Limb (tissue), 2 donors: Measurements from ENCODE around the gene CCT6A.
"Not testable (repeated sequence)": the region's sequence is repeated elsewhere in the genome, so short reads cannot be mapped to it uniquely, and the experiment has no call there.

ENCODE experiments used
- DNase-seq, 2 donors: peaks; one replicate each; pipeline ENCODE4 v3.0.0-alpha.2; 2016; ENCODE audit errors: extremely low spot score in 2 of 2

The CCT6A gene

DNA sequence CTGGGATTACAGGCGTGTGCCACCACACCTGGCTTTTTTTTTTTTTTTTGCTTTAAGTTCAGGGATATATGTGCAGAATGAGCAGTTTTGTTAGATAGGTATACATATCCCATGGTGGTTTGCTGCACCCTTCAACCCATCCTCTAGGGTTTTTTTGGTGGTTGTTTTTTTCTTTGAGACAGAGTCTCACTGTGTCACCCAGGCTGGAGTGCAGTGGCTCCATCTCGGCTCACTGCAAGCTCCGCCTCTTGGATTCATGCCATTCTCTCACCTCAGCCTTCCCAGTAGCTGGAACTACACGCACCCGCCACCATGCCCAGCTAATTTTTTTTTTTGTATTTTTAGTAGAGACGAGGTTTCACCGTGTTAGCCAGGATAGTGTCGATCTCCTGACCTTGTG is 2.8 kb upstream of the CCT6A start:
- DNase-seq, result not testable (repeated sequence)

DNA sequence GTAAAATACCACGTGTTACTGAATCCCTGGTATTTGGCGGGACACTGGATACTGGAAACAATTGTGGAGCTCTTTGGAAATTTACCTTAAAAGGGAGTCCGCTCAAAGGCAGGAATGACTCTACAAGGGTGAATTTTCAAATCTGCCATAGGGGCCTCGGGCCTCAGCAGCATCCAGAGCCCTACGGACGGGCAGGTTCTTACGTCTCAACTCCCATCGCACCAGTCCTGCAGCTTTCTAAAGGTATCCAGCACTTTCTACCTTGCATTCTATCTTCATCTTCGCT is 569 bp upstream of the CCT6A start:
- DNase-seq, result no peak

DNA sequence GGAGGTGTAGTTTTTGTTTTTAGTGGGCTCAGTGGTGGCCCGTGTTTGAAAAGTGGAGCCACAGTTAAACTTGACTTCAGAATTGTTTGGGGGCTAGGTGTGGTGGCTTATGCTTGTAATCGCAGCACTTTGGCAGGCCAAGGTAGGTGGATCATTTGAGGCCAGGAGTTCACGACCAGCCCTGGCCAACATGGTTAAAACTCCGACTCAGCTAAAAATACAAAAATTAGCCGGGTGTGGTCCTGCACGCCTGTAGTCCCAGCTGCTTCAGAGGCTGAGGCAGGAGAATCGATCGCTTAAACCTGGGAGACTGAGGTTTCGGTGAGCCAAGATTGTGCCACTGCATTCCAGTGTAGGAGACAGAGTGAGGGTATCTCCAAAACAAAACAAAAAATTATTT is 1.8 kb downstream of the CCT6A start:
- DNase-seq, result no peak

DNA sequence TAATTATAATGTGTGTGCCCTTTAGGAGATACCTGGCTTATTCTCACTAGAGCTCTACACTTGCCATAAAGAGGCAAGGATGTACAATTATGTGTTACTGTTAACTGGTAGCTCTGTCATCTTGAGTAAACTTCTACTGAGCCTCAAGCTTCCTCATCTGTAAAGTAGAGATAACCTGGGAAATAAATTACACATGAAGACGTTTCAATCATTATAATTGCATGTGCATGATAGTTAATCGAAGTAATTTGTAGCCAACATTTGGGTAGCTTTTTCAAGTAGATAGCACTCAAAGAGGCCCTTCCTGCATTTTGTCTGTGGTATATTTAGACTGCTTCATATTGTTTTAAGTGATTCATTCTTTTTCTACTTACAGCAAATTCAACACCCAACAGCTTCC is 2.4 kb downstream of the CCT6A start:
- DNase-seq, result no peak

DNA sequence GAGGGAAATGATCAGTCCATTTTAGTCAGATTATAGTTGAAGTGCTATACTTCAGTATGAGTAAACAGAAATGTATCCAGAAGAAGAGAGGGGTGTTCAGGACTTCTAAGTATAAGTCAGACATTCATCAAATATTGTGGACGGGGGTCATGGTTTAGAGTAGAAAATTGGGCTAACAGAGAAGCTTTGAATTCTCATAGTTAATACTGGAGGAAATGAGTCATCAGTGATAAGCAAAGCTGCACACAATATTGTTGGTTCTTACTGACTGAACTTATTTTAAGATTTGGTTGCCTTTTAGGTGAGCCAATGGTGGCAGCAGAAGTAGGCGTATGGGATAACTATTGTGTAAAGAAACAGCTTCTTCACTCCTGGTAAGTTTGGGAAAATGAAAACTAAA is 10.8 kb downstream of the CCT6A start:
- no peak for DNase-seq

DNA sequence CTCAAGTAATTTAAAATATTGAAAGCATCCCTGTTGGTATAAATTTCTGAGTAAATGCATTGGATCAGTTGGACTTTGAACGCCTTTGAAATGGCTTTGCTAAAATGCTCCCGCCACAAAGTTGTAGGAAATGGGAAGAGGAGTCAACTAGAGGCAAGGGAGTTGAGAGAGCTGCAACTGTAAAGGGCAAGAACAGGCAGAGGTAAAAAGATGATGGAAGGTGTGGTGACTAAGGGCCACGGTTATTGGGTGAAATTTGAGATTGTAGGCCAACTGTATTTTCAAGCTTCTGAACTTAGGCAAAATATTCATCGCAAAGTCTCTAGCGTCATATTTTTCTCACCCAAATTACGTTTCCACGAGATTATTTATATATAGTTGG is 11.9 kb downstream of the CCT6A start:
- DNase-seq, result no peak

DNA sequence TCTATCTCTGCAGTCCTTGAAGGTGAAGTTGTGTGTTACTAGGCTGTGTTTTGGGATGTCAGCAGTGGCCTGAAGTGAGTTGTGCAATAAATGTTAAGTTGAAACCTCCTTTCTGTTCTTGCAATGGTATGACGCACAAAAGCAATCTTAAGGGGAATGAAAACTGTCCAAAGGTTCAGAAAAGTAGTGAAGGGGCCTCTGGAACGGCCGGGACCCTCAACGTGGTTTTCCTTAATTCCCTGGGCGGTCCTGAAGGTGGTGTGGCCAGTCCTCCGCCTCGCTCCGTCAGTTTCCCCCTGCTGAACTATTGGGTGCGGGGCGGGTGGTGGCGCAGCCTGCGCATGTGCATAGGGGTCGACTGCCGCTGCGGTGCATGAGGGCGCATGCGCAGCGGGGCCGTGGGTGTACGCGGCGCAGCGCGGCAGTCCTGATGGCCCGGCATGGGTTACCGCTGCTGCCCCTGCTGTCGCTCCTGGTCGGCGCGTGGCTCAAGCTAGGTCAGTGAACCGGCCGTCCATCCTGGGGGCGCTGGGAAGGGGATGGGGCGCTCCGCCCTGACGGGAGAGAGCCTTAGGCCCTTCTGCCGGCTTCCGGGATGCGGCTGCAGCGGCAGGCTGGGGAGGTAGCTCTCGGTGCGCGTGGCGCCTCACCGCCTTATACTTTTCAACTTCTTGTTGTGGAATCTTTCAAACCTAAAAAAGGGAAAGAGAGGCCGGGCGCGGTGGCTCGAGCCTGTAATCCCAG is 12.5 kb downstream of the CCT6A start, which contains the start of gene SUMF2:
SUMF2 (plus strand) TSS at position 405 of the 744 bp plus-strand sequence; CDS start at position 431, 26 bp downstream.
- peak; percentile 93 to 94 for DNase-seq

DNA sequence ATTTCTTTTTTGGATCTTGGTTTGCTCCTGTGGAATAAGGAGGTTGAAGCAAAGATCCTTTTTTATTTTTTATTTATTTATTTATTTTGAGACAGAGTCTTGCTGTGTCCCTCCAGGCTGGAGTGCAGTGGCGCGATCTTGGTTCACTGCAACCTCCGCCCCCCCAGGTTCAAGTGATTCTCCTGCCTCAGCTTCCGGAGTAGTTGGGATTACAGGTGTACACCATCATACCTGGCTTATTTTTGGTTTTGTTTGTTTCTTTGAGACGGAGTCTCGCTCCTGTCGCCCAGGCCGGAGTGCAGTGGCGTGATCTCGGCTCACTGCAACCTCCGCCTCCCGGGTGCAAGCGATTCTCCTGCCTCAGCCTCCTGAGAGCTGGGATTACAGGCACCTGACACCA is 14.8 kb downstream of the CCT6A start:
- not testable (repeated sequence) for DNase-seq

DNA sequence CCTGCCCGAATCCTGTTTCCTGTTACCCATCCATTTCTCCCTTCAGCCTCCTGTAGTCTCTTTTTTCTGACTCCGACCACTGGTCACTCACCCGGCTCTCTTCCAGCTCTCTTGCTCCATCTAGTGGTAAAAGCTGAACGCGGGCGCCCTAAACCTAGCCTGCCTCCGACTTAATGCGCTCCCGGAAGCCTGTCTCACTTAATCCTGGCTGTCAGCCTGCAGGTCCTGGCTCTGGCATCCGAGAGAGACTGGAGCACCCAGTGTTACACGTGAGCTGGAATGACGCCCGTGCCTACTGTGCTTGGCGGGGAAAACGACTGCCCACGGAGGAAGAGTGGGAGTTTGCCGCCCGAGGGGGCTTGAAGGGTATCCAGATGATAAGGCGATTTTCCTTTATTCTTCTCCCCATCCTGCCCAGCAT is 22.8 kb downstream of the CCT6A start:
- DNase-seq, result peak; percentile 75 to 83

DNA sequence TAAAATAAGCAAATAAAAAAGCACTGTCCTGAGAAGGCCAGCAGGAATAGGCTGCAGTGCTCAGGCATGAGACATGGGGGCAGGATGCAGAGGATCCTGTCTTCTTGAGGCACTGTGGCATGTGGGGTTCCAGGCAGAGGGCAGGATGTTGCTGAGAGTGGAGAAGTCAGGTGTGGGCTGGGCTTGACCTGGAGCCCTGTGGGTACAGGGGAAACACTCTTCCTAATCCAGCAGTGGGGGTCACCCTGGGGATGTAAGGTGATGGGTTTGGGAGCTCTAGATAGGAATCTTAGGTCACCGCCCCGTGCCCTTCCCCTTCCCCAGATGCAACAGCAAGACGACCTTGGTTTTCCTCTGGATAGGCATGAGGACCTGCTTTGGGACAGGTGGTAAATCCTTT is 26.1 kb downstream of the CCT6A start:
- DNase-seq, result no peak

DNA sequence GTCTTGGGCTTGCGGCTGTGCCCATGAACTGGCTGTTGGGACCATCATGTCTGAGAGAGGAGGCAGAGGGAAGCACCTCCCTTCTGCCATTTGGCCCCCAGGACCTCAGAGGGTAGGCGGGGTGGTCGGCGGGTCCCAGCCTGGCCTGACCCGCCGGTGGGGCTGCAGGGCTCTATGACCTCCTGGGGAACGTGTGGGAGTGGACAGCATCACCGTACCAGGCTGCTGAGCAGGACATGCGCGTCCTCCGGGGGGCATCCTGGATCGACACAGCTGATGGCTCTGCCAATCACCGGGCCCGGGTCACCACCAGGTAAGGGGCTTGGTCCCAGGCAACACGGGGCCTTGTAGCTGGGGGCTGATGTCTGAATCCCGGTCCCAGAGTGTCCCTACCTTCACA is 26.6 kb downstream of the CCT6A start:
- DNase-seq, result no peak

DNA sequence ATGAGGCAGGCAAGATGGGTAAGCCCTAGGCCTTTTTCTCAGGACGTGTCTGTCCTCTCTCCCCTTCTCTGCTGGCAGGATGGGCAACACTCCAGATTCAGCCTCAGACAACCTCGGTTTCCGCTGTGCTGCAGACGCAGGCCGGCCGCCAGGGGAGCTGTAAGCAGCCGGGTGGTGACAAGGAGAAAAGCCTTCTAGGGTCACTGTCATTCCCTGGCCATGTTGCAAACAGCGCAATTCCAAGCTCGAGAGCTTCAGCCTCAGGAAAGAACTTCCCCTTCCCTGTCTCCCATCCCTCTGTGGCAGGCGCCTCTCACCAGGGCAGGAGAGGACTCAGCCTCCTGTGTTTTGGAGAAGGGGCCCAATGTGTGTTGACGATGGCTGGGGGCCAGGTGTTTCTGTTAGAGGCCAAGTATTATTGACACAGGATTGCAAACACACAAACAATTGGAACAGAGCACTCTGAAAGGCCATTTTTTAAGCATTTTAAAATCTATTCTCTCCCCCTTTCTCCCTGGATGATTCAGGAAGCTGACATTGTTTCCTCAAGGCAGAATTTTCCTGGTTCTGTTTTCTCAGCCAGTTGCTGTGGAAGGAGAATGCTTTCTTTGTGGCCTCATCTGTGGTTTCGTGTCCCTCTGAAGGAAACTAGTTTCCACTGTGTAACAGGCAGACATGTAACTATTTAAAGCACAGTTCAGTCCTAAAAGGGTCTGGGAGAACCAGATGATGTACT is 28.1 kb downstream of the CCT6A start:
- DNase-seq, result no peak

DNA sequence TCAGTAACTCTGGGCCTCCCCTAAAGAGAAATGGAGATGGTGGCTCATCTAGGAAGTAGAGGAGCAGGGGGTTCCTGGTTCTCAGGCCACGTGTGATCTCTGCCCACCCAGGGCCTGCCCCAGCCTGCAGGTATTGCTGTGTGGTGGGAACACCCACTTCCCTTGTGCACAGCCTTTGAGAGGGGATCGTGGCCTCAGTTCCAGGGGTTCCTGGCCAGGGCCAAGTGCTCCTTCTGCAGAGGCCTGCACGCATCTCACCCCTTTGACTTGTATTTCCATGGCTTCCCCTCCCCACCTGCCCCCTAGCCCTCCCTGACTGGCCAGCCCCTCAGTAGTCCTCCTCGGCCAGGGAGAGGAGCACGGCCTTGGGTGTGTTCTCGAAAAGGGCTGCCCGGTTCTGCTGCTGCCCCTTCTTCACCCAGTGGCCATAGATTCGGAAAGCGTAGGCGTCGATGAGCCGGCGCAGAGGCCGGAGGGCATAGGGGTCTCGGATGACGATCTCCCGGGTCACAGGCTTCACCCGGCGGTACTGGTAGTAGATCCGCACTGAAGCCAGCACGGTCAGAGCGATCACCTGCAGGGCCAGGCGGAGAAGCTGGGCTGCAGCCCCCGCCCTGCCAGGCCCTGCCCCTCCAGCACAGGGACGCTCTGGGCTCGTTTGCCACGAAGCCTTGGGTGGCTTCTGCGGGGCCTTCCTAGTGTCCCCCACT is 29.3 kb downstream of the CCT6A start:
- DNase-seq, result not testable (repeated sequence)

DNA sequence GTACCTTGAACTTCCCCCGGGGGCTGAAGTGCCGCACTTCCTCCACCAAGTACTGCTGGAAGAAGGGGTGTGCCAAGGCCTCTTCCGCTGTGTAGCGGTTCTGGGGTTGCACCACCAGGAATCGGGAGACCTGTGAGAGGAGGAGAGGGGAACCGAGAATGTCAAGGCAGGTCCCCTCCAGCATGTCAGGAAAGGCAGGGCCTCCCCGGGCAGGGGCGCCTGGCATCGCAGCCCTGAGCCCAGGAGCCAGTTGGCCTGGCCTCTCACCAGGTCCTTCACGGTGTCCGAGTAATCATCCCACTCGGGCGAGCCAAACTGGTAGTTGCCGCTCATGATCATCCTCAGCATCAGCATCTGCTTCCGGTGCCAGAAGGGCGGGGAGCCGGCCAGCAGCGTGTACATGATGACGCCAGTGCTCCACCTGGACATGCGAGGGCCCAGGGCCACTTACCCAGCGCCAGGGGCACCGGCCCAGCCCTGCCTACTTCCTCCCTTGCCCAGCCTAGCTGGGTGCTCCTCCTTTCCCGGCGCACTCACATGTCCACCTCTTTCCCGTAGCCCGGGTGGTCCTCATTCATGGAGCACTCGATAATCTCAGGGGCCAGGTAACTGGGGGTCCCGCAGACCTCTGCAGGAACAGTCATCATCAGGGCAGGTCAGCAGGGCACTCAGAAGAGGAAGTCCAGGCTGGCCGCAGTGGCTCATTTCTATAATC is 30.2 kb downstream of the CCT6A start:
- no peak for DNase-seq

DNA sequence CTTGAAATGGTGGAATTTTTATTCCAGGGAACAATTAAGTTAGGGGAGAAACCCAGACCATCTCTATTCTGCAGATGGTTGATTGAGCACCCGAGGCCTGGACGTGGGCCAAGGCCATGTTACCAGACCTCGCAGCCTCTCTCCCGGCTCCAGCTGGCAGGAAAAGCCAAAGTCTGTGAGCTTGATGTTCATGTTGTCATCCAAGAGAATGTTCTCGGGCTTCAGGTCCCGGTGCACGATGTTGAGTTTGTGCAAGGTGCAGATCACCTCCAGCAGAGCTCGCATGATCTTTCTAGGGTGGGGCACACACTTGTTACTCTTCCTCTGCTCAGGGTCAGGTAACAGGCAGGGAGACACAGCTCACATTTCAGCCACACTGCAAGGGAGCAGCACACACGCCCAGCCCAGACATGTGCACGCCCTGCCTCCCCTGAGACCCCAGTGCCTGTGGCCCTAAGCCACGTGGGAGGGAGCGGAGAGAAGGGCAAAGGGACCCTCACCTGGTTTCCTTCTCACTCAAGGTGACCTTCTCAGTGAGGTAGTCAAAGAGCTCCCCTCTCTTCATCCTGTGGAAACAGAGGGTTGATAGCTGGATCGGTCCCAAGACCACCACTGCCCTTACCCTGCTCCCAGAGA is 31.7 kb downstream of the CCT6A start:
- no peak for DNase-seq

DNA sequence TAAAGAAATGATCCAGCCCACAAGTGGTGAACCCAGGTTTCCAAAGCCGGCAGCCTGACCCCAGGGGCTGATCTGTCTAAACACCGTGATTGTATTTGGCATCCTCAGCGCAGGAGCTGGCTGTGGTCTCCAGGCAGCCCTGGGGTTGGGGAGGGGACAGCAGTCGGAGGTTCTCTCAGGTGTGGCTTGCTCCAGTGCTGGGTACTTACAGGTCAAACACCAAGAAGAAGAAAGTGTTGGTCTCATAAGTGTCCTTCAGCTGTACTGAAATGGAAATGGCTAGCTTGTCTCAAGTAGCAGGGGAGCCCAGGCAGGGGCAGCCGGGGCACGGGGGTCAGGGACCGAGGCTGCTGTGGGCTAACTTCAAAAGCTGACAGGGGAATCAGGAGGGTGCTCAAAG is 35.2 kb downstream of the CCT6A start:
- DNase-seq, result no peak

DNA sequence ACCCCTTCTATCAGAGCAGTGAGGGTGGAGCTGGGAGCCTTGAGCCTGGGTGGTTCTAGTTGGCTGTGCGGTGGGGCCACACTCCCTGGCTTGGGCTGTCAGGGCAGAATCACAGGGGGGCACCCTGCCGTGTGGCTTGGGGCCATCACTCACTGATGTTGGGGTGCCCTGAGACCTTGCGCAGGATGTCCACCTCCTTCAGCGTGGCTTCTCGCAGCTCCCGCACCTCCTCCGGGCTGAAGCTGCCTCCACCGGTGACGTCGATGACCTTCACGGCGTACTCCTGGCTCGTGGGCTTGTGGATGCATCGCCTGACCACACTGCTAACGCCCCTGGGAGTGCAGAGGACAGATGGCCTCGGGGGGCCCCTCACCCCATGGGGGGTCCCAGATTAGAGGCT is 35.9 kb downstream of the CCT6A start:
- no peak for DNase-seq

DNA sequence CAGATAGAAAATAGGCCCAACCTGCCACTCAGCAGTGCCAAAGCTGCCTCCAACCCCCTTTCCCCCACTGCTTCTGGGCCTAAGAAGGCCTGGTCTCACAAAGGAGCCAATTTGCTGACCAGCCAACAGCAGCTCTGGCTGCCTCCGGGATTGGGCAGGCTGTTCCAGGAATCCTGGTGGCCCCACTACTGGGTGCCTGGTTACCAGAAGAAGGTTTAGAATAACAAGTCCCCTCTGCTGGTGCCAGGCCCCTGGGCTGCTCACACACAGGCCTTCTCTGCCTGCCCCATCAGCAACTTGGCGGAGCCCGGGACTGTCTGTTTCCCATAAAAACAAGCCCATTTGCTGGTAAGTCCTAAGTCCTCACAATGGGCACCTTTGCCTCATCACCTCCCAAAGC is 40.0 kb downstream of the CCT6A start:
- no peak for DNase-seq

DNA sequence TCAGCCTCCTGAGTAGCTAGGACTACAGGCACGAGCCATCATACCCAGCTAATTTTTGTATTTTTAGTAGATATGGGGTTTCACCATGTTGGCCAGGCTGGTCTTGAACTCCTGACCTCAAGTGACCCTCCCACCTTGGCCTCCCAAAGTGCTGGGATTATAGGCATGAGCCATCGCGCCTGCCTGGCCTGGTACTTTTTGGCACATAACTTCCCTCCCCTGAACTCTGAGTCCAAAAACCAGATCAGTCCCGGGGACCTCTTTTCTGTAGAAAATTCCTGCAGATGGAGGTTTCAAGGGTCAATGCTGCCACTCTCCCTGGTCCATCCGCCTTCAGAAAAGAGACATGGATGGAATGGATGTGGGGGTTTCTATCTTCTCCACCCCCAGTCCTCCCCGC is 40.8 kb downstream of the CCT6A start:
- DNase-seq, result not testable (repeated sequence)

DNA sequence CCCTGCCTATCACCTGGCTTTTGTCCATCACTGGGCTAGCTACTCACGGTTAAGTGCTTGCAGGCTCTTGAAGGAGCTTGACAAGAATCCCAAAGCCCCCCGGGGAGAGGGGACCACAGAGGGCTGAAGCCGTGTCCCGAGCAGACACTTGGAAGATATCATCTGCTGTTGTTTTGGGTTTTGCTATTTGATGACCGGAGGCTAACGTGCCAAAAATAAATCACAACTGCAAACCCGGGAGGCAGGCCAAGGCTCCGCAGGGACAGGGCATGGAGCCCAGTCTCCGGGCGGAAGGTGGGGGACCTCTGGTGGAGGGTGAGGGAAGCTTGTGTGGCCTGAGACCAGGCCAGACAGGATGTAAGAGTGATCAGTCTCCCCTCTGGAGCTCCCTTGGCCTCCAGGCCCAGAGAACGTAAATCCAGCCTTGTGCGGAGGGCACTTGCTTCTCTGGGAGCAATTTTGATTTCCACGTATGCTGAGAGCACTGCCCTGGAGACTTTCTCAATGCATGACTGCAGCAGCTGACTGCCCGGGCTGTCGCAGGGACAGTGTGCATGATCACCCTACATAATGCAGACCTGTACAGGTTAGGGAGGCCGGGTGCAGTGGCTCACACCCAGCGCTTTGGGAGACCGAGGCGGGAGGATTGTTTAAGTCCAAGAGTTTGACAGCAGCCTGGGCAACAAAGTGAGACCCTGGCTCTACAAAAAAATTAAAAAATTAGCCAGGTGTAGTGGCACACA is 41.4 kb downstream of the CCT6A start, which contains the start of gene PHKG1:
PHKG1 (minus strand) TSS at position 164 of the 743 bp plus-strand sequence. CDS start 4,011 bp downstream, outside the sequence.
- peak; percentile 51 to 61 for DNase-seq

DNA sequence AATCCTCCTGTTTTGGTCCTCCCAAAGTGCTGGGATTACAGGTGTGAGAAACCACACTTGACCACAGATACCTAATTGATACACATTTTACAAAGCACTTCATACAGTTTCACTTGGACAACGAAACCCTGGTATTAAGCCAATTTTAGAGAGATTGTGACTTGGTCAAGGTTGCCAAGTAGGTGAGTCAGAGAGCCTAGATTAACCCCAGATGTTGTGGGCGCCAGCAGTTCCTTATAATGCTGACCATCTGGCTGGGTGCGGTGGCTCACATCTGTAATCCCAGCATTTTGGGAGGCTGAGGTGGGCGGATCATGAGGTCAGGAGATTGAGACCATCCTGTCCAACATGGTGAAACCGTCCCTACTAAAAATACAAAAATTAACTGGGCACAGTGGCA is 46.1 kb downstream of the CCT6A start:
- no peak for DNase-seq
